ENCODE results near the gene NPAS2. TPM values are rescaled to one million over a fixed set of nuclear protein-coding genes. Genes with fewer than 3 reads are reported as not detected.
A peak's percentile ranks its signal among the peaks of the same experiment; 100 is the strongest.

The NPAS2 gene
- total RNA-seq, 2 donors from 2014 or later = 4.6 to 5.9 TPM

GRCh38 chr2:100893392-100894104 is 73.6 kb downstream of the NPAS2 start:
- Mint-ChIP-seq H3K27ac (no peak overlapping the region), H3K27me3 (no peaks in the 10 kb centered on the region), H3K4me1 (peaks cover 3% of the 10 kb centered on the region), H3K4me3 (no peak overlapping the region), H3K36me3 (ENCODE audit: low read depth) (peaks cover 2% of the 10 kb centered on the region)
- no peak for ATAC-seq
- no peaks in the 10 kb centered on the region for H3K9me3 ChIP-seq (ENCODE audit: control insufficient read depth, low read length, poor library complexity, severe bottlenecking)
- DNase-seq = no peak

- ATAC-seq (no peak), DNase-seq (no peak)
- H3K27me3 Mint-ChIP-seq = no peaks in the 10 kb centered on the region
- H3K36me3 Mint-ChIP-seq (ENCODE audit: low read depth) = peaks cover 2% of the 10 kb centered on the region
- H3K27ac Mint-ChIP-seq = no peak overlapping the region
- no peaks in the 10 kb centered on the region for H3K9me3 ChIP-seq (ENCODE audit: control insufficient read depth, low read length, poor library complexity, severe bottlenecking)
- peaks cover 3% of the 10 kb centered on the region for H3K4me1 Mint-ChIP-seq
- H3K4me3 Mint-ChIP-seq = no peak overlapping the region
Observed at GRCh38 chr2:100894105-100894795, 74.3 kb downstream of the NPAS2 start.

GRCh38 chr2:100894796-100895156 is 74.8 kb downstream of the NPAS2 start:
- DNase-seq (no peak), ATAC-seq (no peak)
- H3K36me3 Mint-ChIP-seq (ENCODE audit: low read depth) = peaks cover 2% of the 10 kb centered on the region
- no peaks in the 10 kb centered on the region for H3K27me3 Mint-ChIP-seq
- no peak overlapping the region for H3K27ac Mint-ChIP-seq
- no peak overlapping the region for H3K4me3 Mint-ChIP-seq
- no peaks in the 10 kb centered on the region for H3K9me3 ChIP-seq (ENCODE audit: control insufficient read depth, low read length, poor library complexity, severe bottlenecking)
- peaks cover 3% of the 10 kb centered on the region for H3K4me1 Mint-ChIP-seq

- peaks cover 2% of the 10 kb centered on the region for H3K36me3 Mint-ChIP-seq (ENCODE audit: low read depth)
Observed at GRCh38 chr2:100895402-100895801, 75.5 kb downstream of the NPAS2 start.

GRCh38 chr2:100895934-100896685 is 76.2 kb downstream of the NPAS2 start:
- ATAC-seq = no peak
- H3K27ac Mint-ChIP-seq = no peak overlapping the region
- no peak for DNase-seq

More at GRCh38 chr2:100895402-100895801, 75.5 kb downstream of the NPAS2 start:
- ATAC-seq (no peak), DNase-seq (no peak)
- Mint-ChIP-seq H3K27ac (no peak overlapping the region), H3K4me1 (peaks cover 3% of the 10 kb centered on the region), H3K27me3 (no peaks in the 10 kb centered on the region), H3K4me3 (no peak overlapping the region)
- H3K9me3 ChIP-seq (ENCODE audit: control insufficient read depth, low read length, poor library complexity, severe bottlenecking) = no peaks in the 10 kb centered on the region

GRCh38 chr2:100898035-100898665 is 78.2 kb downstream of the NPAS2 start:
- H3K9me3 ChIP-seq (ENCODE audit: control insufficient read depth, low read length, poor library complexity, severe bottlenecking) = no peaks in the 10 kb centered on the region
- peaks cover 6% of the 10 kb centered on the region for H3K4me1 Mint-ChIP-seq
- no peak overlapping the region for H3K4me3 Mint-ChIP-seq
- no peak for ATAC-seq
- no peak overlapping the region for H3K27ac Mint-ChIP-seq
- H3K27me3 Mint-ChIP-seq = no peaks in the 10 kb centered on the region
- H3K36me3 Mint-ChIP-seq (ENCODE audit: low read depth) = peaks cover 2% of the 10 kb centered on the region
- no peak for DNase-seq

More at GRCh38 chr2:100895934-100896685, 76.2 kb downstream of the NPAS2 start:
- Mint-ChIP-seq H3K4me3 (no peak overlapping the region), H3K36me3 (ENCODE audit: low read depth) (peaks cover 2% of the 10 kb centered on the region), H3K27me3 (no peaks in the 10 kb centered on the region), H3K4me1 (peaks cover 3% of the 10 kb centered on the region)
- H3K9me3 ChIP-seq (ENCODE audit: control insufficient read depth, low read length, poor library complexity, severe bottlenecking) = no peaks in the 10 kb centered on the region

GRCh38 chr2:100900156-100900795 is 80.3 kb downstream of the NPAS2 start:
- Mint-ChIP-seq H3K27me3 (peaks cover 4% of the 10 kb centered on the region), H3K27ac (no peak overlapping the region), H3K4me3 (no peak overlapping the region), H3K36me3 (ENCODE audit: low read depth) (peaks cover 2% of the 10 kb centered on the region), H3K4me1 (peaks cover 6% of the 10 kb centered on the region)
- H3K9me3 ChIP-seq (ENCODE audit: control insufficient read depth, low read length, poor library complexity, severe bottlenecking) = no peaks in the 10 kb centered on the region
- DNase-seq (no peak), ATAC-seq (no peak)

GRCh38 chr2:100902817-100903405 is 83.0 kb downstream of the NPAS2 start:
- H3K4me1 Mint-ChIP-seq = peaks cover 8% of the 10 kb centered on the region
- H3K27me3 Mint-ChIP-seq = peaks cover 4% of the 10 kb centered on the region
- H3K27ac Mint-ChIP-seq = peak overlapping the region; percentile 2
- ATAC-seq (no peak), DNase-seq (no peak)
- no peaks in the 10 kb centered on the region for H3K9me3 ChIP-seq (ENCODE audit: control insufficient read depth, low read length, poor library complexity, severe bottlenecking)
- H3K36me3 Mint-ChIP-seq (ENCODE audit: low read depth) = no peaks in the 10 kb centered on the region
- H3K4me3 Mint-ChIP-seq = no peak overlapping the region

GRCh38 chr2:100903534-100904258 is 83.8 kb downstream of the NPAS2 start:
- no peak overlapping the region for H3K27ac Mint-ChIP-seq

GRCh38 chr2:100905132-100905805 is 85.3 kb downstream of the NPAS2 start:
- H3K36me3 Mint-ChIP-seq (ENCODE audit: low read depth) = no peaks in the 10 kb centered on the region
- no peak overlapping the region for H3K4me3 Mint-ChIP-seq
- H3K27ac Mint-ChIP-seq = no peak overlapping the region
- ATAC-seq = no peak
- peaks cover 11% of the 10 kb centered on the region for H3K27me3 Mint-ChIP-seq
- no peak for DNase-seq
- H3K9me3 ChIP-seq (ENCODE audit: control insufficient read depth, low read length, poor library complexity, severe bottlenecking) = no peaks in the 10 kb centered on the region
- peaks cover 8% of the 10 kb centered on the region for H3K4me1 Mint-ChIP-seq

More at GRCh38 chr2:100903534-100904258, 83.8 kb downstream of the NPAS2 start:
- no peak overlapping the region for H3K4me3 Mint-ChIP-seq
- no peaks in the 10 kb centered on the region for H3K36me3 Mint-ChIP-seq (ENCODE audit: low read depth)
- DNase-seq = no peak
- peaks cover 8% of the 10 kb centered on the region for H3K4me1 Mint-ChIP-seq
- ATAC-seq = no peak
- no peaks in the 10 kb centered on the region for H3K9me3 ChIP-seq (ENCODE audit: control insufficient read depth, low read length, poor library complexity, severe bottlenecking)
- peaks cover 6% of the 10 kb centered on the region for H3K27me3 Mint-ChIP-seq

GRCh38 chr2:100906131-100906530 is 86.2 kb downstream of the NPAS2 start:
- no peak overlapping the region for H3K27ac Mint-ChIP-seq
- no peaks in the 10 kb centered on the region for H3K9me3 ChIP-seq (ENCODE audit: control insufficient read depth, low read length, poor library complexity, severe bottlenecking)
- H3K27me3 Mint-ChIP-seq = peaks cover 11% of the 10 kb centered on the region
- DNase-seq = no peak
- H3K4me1 Mint-ChIP-seq = peaks cover 8% of the 10 kb centered on the region
- H3K36me3 Mint-ChIP-seq (ENCODE audit: low read depth) = no peaks in the 10 kb centered on the region
- H3K4me3 Mint-ChIP-seq = no peak overlapping the region
- ATAC-seq = no peak

Measured in T-helper 17 cell (primary cell).